HG03460 (cell line): ENCODE data around the gene CACNA2D3.

Source experiments
- ATAC-seq: cut with Tn5 transposase; IDR thresholded peaks from one replicate; pipeline ENCODE4 v1.9.1; 2021; ENCODE audit not compliant: unreplicated experiment

CACNA2D3 gene

GRCh38 chr3:54519493-54519892 lies 397.1 kb downstream of the CACNA2D3 start:
- ATAC-seq, result no peak

- no peak for ATAC-seq
Measured at GRCh38 chr3:54520060-54520459, 397.7 kb downstream of the CACNA2D3 start.

GRCh38 chr3:54527521-54527920 lies 405.2 kb downstream of the CACNA2D3 start:
- ATAC-seq, result no peak

GRCh38 chr3:54527953-54528352 lies 405.6 kb downstream of the CACNA2D3 start:
- ATAC-seq, result no peak

- no peak for ATAC-seq
Measured at GRCh38 chr3:54528668-54529067, 406.3 kb downstream of the CACNA2D3 start.

GRCh38 chr3:54530091-54530490 lies 407.7 kb downstream of the CACNA2D3 start:
- ATAC-seq, result no peak

- no peak for ATAC-seq
Measured at GRCh38 chr3:54530944-54531343, 408.6 kb downstream of the CACNA2D3 start.

GRCh38 chr3:54531741-54532140 lies 409.4 kb downstream of the CACNA2D3 start:
- ATAC-seq, result no peak

- no peak for ATAC-seq
Measured at GRCh38 chr3:54533856-54534255, 411.5 kb downstream of the CACNA2D3 start.

GRCh38 chr3:54535619-54536018 lies 413.3 kb downstream of the CACNA2D3 start:
- no peak for ATAC-seq

GRCh38 chr3:54536450-54536849 lies 414.1 kb downstream of the CACNA2D3 start:
- ATAC-seq, result no peak

GRCh38 chr3:54537506-54537905 lies 415.2 kb downstream of the CACNA2D3 start:
- no peak for ATAC-seq

GRCh38 chr3:54538346-54538745 lies 416.0 kb downstream of the CACNA2D3 start:
- no peak for ATAC-seq

GRCh38 chr3:54541369-54541768 lies 419.0 kb downstream of the CACNA2D3 start:
- no peak for ATAC-seq

GRCh38 chr3:54543446-54543845 lies 421.1 kb downstream of the CACNA2D3 start:
- ATAC-seq, result no peak

GRCh38 chr3:54547051-54547450 lies 424.7 kb downstream of the CACNA2D3 start:
- no peak for ATAC-seq

- ATAC-seq, result no peak
Measured at GRCh38 chr3:54547846-54548245, 425.5 kb downstream of the CACNA2D3 start.

- ATAC-seq, result no peak
Measured at GRCh38 chr3:54549607-54550220, 427.4 kb downstream of the CACNA2D3 start.

- no peak for ATAC-seq
Measured at GRCh38 chr3:54550221-54550977, 428.0 kb downstream of the CACNA2D3 start.

- no peak for ATAC-seq
Measured at GRCh38 chr3:54556630-54557029, 434.3 kb downstream of the CACNA2D3 start.

- no peak for ATAC-seq
Measured at GRCh38 chr3:54557538-54558428, 435.4 kb downstream of the CACNA2D3 start.
